Measurements from ENCODE around the gene S100G.

GRCh38 chrX:16610121-16610621 is 39.8 kb upstream of the S100G start:
- TF ChIP-seq CTCF (IDR thresholded peaks at IDR 0.05) (no peak), POLR2A (IDR thresholded peaks at IDR 0.05) (no peak)

Measured in body of pancreas (tissue), 4 donors.